ELR (cell line): Measurements from ENCODE around the gene HNMT.
"Not testable (repeated sequence)": the region's sequence is repeated elsewhere in the genome, so short reads cannot be mapped to it uniquely, and the experiment has no call there.

Source experiments
- DNase-seq: peaks from one replicate; pipeline ENCODE4 v3.0.0-alpha.2; 2015; ENCODE audit warnings: low read depth

Gene HNMT

GRCh38 chr2:138043588-138043987 is 79.3 kb downstream of the HNMT start:
- DNase-seq, result not testable (repeated sequence)

- no peak for DNase-seq
Observed at GRCh38 chr2:138058427-138058826, 94.2 kb downstream of the HNMT start.

- no peak for DNase-seq
Observed at GRCh38 chr2:138059487-138060300, 95.4 kb downstream of the HNMT start.

- DNase-seq, result peak; percentile 57
Observed at GRCh38 chr2:138060301-138060635, 96.0 kb downstream of the HNMT start.

GRCh38 chr2:138061961-138062360 is 97.7 kb downstream of the HNMT start:
- DNase-seq, result no peak

- DNase-seq, result no peak
Observed at GRCh38 chr2:138063181-138063580, 98.9 kb downstream of the HNMT start.
